OCI-LY7 (cell line): ENCODE data around the gene LIMK1. TPM values are rescaled to one million over a fixed set of nuclear protein-coding genes. Genes with fewer than 3 reads are reported as not detected.

Source experiments
- BruUV-seq: library from RNA; stranded (reverse); fragments of 400-500 nt; replicated peaks from 2 replicates; lab custom pipeline; 2021; lab: Mats Ljungman, UMichigan
- CTCF ChIA-PET: fragments of 300-600 bp; sonication (Branson Sonifier 250); formaldehyde crosslinking; loops from one replicate; lab custom pipeline; 2022; ENCODE audit warnings: antibody characterized with exemption; ENCODE audit not compliant: unreplicated experiment; lab: Charles Lee
- POLR2A ChIA-PET: fragments of 300-600 bp; sonication (Branson Sonifier 250); formaldehyde crosslinking; loops from one replicate; lab custom pipeline; 2022; ENCODE audit warnings: antibody characterized with exemption; lab: Charles Lee
- DNase-seq: peaks from one replicate; pipeline ENCODE4 v3.0.0-alpha.2; 2015; ENCODE audit warnings: low spot score
- H2AFZ ChIP-seq: fragments of 200-600 bp; sonication (generic), shearing (Covaris generic); 2 replicates; pipeline ENCODE4 v1.6.1; 2014; ENCODE audit warnings: mild to moderate bottlenecking, antibody characterized with exemption, low read length, moderate library complexity
- H3K27ac ChIP-seq: fragments of 200-600 bp; sonication (generic); 2 replicates; pipeline ENCODE4 v1.5.1; 2014; ENCODE audit warnings: mixed run types, low read depth, mild to moderate bottlenecking, moderate library complexity, low read length, inconsistent platforms; ENCODE audit not compliant: poor library complexity, severe bottlenecking
- H3K36me3 ChIP-seq: fragments of 200-600 bp; sonication (generic); 2 replicates; pipeline ENCODE4 v1.6.1; 2014; ENCODE audit warnings: mild to moderate bottlenecking, antibody characterized with exemption, low read length, moderate library complexity, mixed read lengths; ENCODE audit not compliant: insufficient read depth
- H3K4me1 ChIP-seq: fragments of 200-600 bp; sonication (generic); 2 replicates; pipeline ENCODE4 v1.5.1; 2014; ENCODE audit warnings: mild to moderate bottlenecking, low read length; ENCODE audit not compliant: insufficient read depth, poor library complexity, severe bottlenecking
- H3K4me2 ChIP-seq: fragments of 200-600 bp; sonication (generic); 2 replicates; pipeline ENCODE4 v1.6.1; 2014; ENCODE audit warnings: mild to moderate bottlenecking, low read length
- H3K4me3 ChIP-seq: fragments of 200-600 bp; sonication (generic); 2 replicates; pipeline ENCODE4 v1.5.1; 2014; ENCODE audit warnings: mild to moderate bottlenecking, low read depth, low read length; ENCODE audit not compliant: poor library complexity, severe bottlenecking
- H3K79me2 ChIP-seq: fragments of 200-600 bp; sonication (generic); 2 replicates; pipeline ENCODE4 v1.6.1; 2016; ENCODE audit warnings: low read depth, mild to moderate bottlenecking, low read length, moderate library complexity, mixed read lengths; ENCODE audit not compliant: insufficient read depth
- H3K9me2 ChIP-seq: fragments of 200-600 bp; sonication (generic); 2 replicates; pipeline ENCODE4 v1.6.1; 2016; ENCODE audit warnings: mild to moderate bottlenecking, low read length, mixed read lengths; ENCODE audit not compliant: insufficient read depth
- H3K9me3 ChIP-seq: fragments of 200-600 bp; sonication (generic); 2 replicates; pipeline ENCODE4 v1.6.1; 2014; ENCODE audit warnings: mild to moderate bottlenecking, mixed run types, low read length, mixed read lengths
- H4K20me1 ChIP-seq: fragments of 200-600 bp; sonication (generic); 2 replicates; pipeline ENCODE4 v1.6.1; 2014; ENCODE audit warnings: mild to moderate bottlenecking, antibody characterized with exemption, low read length, moderate library complexity, mixed read lengths; ENCODE audit not compliant: insufficient read depth
- CTCF ChIP-seq: fragments of 200-600 bp; sonication (generic); conservative IDR thresholded peaks from 2 replicates; pipeline ENCODE4 v1.5.1; 2014; ENCODE audit warnings: mild to moderate bottlenecking, antibody characterized with exemption, low read length, moderate library complexity, mixed read lengths
- EZH2phosphoT487 ChIP-seq: fragments of 200-600 bp; sonication (generic); IDR thresholded peaks from 2 replicates; pipeline ENCODE4 v1.6.1; 2018; ENCODE audit warnings: low read depth, borderline replicate concordance, mild to moderate bottlenecking, mixed run types, antibody characterized with exemption, low read length, moderate library complexity, mixed read lengths
- intact Hi-C: fragments of 100-400 bp; cut with micrococcal nuclease; formaldehyde crosslinking; loops from one replicate; pipeline ENCODE4 v1.10.0; 2022; ENCODE audit not compliant: unreplicated experiment
- total RNA-seq, 2 experiments: library from RNA; depleted of rRNA in 1 of 2; stranded (reverse); fragments of >200 nt in 1 of 2; shearing (Covaris generic) in 1 of 2; gene quantifications; 2 replicates each; pipeline ENCODE4 v1.2.3, GENCODE V29; 2014 to 2022

LIMK1 gene
- total RNA-seq, 2 experiments from 2014 or later, result 31.7 to 67.3 TPM

GRCh38 chr7:74084722-74085578 is 1.3 kb downstream of the LIMK1 start:
- ChIA-PET POLR2A (interaction anchor here (2.6 kb wide), 1 partner anchor 9 kb away, joined by 12 read pairs; no protein-coding TSS in a partner anchor), CTCF (no interaction called here)
- Histone ChIP-seq H2AFZ (no peak overlapping the region), H3K4me2 (peak overlapping the region; percentile 80), H3K9me2 (no peaks in the 10 kb centered on the region), H3K36me3 (peaks cover 22% of the 10 kb centered on the region), H3K4me3 (peak overlapping the region; percentile 83), H3K79me2 (peaks cover 8% of the 10 kb centered on the region; the same call in 1 of the 2 replicates), H4K20me1 (no peaks in the 10 kb centered on the region), H3K9me3 (no peaks in the 10 kb centered on the region), H3K4me1 (peaks cover 20% of the 10 kb centered on the region), H3K27ac (peak overlapping the region; percentile 9)
- intact Hi-C loops, result loop anchor here (5.0 kb wide), 1 partner anchor 97 kb away; no protein-coding TSS in a partner anchor
- DNase-seq, result no peak
- no TSS peak for BruUV-seq
- TF ChIP-seq EZH2phosphoT487, result no peak
- no peak for TF ChIP-seq CTCF

- intact Hi-C loops, result no loop called here
- no TSS peak for BruUV-seq
- peaks cover 36% of the 10 kb centered on the region for H3K4me1 ChIP-seq
- CTCF ChIA-PET, result no interaction called here
- peaks cover 8% of the 10 kb centered on the region; the same call in 1 of the 2 replicates for H3K79me2 ChIP-seq
- no peak overlapping the region for H3K27ac ChIP-seq
- POLR2A ChIA-PET, result interaction anchor here (0.6 to 1.5 kb wide), 4 partner anchors 10 to 1538 kb away, joined by 3 to 5 read pairs (median 3); no protein-coding TSS in a partner anchor
- H4K20me1 ChIP-seq, result no peaks in the 10 kb centered on the region
- no peak for TF ChIP-seq EZH2phosphoT487
- TF ChIP-seq CTCF, result no peak
- DNase-seq, result no peak
- H3K9me2 ChIP-seq, result no peaks in the 10 kb centered on the region
- no peak overlapping the region for H3K4me2 ChIP-seq
- peaks cover 26% of the 10 kb centered on the region for H3K36me3 ChIP-seq
- H3K4me3 ChIP-seq, result no peak overlapping the region
- H2AFZ ChIP-seq, result no peak overlapping the region
- H3K9me3 ChIP-seq, result no peaks in the 10 kb centered on the region
These were observed 4.3 kb downstream of the LIMK1 start for GRCh38 chr7:74087791-74088453.
